NCI-H2227 treated with DMSO at 0.1 percent for 48 hours (cell line): ENCODE data around the gene SLC22A1.
"Not testable (repeated sequence)": the region's sequence is repeated elsewhere in the genome, so short reads cannot be mapped to it uniquely, and the experiment has no call there.

ENCODE experiments used
- DNase-seq: peaks from one replicate; lab custom pipeline; 2025; lab: John Stamatoyannopoulos, UW

SLC22A1 gene

DNA sequence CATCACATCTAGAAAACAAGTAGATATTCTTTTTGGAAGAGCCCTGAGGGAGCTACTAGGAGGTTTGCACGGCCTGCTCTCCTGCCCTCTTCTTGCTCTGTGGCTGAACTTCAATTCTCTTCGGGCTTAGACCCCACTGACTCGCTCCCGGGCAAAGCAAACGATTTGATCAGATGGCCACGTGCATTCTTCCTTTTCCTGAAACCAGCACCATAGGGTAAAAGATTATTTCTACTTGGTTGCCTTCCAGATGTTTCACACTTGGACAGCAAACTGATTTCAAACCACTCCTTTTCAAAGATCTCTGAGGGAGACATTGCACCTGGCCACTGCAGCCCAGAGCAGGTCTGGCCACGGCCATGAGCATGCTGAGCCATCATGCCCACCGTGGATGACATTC lies at the start of gene SLC22A1:
TSS of gene SLC22A1 (plus strand) at position 258 of the 400 bp plus-strand sequence. CDS start at position 379, 121 bp downstream.
- DNase-seq: no peak

DNA sequence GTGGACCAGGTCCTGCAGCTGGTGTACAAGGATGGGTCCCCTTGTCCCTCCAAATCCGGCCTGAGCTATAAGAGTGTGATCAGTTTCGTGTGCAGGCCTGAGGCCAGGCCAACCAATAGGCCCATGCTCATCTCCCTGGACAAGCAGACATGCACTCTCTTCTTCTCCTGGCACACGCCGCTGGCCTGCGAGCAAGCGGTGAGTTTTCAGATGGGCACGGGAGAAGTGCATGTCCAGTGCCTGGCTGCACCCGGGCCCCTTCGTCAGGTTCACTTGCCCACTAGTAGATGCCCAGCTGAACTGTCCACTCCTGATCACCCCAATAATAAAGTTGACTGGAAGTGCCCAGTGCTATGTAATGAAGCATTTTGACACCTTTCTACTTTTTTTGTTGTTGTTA lies 48.3 kb upstream of the SLC22A1 start:
- no peak for DNase-seq

DNA sequence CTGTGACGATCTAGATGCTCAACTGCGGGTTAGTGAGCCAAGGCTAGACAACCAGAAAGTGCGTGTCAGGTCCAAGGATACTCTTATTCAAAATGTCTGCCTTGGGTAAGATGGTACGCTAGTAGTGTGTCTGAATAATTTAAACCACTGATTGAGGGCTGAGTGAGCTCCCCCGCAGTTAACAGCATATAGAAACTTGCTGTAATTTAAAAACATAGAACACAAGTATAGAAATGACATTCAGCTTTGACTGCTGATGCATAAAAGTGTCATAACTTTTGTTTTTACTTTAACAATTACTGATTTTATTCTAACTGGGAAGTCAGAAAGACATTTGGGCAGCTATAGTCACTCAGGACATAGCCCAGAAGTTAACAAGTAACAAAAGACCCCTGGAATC lies 45.6 kb upstream of the SLC22A1 start:
- DNase-seq: no peak

DNA sequence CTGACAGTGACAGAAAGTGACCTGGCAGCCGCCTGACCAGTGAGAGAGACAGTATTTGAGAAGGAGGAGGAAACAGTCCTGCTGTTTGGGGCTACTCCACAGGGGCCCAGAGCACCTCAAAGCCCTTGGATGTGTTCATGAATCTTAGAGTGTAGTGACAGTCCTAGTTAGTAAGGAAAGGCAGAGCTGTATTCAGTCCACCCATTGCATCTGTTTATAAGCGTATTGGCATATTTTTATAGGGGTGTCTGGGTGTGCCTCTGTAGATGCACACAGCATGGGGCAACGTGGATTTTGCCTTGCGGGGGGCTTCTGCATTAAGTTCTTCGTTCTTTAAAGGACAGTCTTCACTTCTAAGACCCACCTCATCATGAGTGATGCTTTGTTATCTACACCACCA lies 44.6 kb upstream of the SLC22A1 start:
- DNase-seq: no peak

DNA sequence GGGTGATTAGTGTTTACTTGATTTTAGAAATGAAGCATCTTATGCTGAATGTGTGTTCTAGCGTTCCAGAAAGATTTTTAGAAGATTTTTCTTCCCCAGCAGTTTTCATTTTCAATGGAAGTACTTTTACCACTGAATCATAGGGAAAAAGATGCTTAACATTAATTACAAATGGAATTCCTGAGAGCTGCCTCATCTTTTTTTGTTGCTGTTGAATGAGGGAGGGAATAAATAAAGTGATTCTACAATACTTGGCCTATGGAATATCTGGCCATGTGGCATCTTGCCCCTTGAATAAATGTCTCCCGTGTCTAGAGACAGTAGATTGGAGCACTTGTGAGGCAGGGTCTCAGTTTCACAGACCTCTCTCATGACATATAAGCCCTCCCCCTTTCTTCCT lies 44.1 kb upstream of the SLC22A1 start:
- no peak for DNase-seq

DNA sequence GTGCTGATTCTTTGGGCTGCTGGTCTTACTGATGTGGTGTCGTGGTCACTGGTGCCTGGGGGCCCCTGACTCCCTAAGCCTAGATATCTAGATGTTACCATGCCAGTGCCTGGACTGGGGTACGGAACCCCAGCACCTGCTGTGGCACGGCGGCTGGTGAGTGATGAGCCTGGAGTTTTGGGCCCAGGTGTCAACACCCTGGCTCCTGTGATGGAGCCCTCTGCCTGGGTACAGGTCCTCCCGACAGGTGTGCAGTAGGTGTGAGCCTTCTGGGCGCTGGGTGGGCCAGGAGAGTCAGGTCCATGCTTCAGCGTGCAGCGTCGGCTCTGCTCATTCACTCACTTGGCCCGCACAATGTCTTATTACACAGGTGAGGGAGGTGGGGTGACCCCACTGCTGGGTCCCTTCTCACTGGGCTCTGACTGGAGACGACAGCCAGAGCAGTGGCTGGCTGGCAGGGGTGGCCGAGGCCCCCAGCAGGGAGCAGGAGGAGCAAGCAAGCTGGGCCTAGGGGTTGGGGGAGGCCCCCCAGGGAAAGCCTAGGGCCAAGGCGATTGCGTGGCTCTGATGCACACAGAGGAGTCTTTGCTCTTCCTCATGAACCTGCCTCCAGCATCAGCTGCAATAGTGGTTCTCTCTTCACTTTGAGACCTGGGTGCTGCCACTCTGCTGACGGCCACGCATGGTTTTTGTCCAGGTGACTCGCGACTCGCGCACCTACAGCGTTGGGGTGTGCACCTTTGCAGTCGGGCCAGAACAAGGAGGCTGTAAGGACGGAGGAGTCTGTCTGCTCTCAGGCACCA lies 42.5 kb upstream of the SLC22A1 start:
- DNase-seq: no peak

DNA sequence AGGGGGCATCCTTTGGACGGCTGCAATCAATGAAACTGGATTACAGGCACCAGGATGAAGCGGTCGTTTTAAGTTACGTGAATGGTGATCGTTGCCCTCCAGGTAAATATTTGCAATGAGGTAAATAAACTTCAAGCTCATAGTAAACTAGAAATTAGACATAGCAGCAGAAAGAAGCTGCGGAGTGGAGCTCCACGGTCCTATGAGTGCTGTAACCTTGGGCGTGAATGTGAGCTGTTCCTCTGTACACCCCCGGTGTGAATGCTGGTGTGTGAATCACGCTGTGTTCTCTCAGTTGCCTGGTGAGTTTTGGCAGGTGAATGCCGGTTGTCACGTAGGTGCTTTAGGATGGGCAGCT lies 42.0 kb upstream of the SLC22A1 start:
- no peak for DNase-seq

DNA sequence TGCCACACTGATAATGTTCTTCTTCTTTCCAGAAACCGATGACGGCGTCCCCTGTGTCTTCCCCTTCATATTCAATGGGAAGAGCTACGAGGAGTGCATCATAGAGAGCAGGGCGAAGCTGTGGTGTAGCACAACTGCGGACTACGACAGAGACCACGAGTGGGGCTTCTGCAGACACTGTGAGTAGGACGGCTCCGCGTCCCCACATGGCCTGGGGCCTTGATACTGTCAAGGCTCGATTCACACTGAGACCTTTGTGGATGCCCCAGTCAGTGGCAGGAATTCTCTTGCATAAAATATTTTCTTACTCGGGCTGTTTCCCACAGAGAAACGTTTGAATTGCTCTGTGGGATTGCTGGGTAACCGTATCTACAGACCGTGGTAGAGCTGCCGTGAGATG lies 41.5 kb upstream of the SLC22A1 start:
- DNase-seq: no peak

DNA sequence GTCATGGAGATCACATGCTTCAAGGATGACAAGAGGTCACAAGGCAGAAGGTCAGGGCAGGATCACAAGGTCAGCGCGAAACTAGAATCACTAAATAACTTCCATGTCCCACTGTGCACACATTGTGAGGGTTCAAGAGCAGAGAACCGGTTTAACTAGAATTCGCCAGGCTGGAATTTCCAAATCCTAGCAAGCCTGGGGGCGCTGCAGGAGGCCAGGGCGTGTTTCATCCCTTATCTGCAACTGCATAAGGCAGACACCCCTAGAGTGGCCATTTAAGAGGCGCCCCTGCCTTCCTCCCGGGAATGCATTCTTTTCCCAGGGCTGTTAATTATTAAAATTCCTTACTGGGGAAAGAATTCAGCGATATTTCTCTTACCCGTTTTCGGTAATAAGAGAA lies 40.2 kb upstream of the SLC22A1 start:
- no peak for DNase-seq

DNA sequence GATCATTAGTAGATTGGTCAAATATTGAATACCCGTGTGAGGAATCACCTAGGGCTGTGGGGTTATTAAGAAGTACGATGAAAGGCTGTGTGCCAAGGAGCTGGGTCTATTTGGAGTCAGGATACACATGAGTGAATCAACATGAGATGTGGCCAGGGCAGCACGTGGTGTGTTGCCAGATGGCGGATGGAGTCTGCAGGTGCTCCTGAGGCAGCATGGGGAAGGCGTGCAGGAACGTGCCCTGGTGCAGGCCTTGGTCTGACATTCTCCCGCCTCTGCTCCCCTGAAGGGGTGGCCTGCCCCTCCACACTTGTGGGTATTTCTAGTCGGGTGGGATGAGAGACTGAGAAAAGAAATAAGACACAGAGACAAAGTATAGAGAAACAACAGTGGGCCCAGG lies 39.0 kb upstream of the SLC22A1 start:
- no peak for DNase-seq

DNA sequence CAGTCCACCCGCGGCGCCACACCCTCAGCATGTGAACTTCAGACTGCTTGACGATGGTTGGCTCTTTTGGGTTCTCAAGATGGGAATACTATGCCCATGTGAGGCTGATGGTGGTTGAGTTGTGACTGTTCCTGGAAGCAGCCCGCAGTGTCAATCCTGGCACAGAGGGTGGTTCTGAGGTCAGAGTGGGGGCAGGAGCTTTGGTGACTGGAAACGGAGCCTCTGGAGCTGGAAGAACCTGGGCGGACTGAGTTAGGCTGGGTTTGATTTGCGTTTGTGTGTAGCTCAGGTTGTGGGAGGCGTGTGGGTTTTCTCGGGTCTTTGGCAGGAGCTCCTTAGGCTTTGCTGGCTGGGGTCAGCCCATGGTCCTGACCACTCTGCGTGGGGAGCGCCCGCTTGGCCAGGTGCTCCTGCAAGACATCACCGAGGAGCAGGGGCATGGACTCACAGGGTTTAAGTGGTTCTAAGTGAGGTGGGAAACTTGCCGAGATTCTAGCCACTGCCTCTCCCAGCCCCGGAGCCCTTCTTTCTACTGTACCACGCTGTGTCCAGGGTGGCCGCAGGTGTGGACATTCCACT lies 37.3 kb upstream of the SLC22A1 start:
- DNase-seq: no peak

DNA sequence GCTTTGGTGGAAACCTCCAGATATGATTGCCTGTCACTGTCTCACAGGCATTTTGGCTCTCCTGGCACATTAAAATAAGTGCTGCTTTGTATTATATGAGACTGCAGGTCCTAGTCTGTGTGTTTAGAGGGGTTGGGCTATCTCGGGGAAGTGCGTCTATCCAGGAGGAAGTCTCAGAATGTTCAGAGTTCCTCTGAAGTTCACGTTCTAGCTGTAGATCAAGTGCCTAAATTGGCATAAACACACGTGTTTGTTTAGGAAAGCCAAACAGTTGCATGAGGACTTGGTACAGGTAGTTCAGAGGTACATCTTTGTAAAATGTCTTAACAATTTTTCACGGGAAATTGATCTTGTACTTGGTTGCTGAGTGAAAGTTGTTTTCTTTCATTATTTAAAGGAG lies 36.4 kb upstream of the SLC22A1 start:
- DNase-seq: no peak

DNA sequence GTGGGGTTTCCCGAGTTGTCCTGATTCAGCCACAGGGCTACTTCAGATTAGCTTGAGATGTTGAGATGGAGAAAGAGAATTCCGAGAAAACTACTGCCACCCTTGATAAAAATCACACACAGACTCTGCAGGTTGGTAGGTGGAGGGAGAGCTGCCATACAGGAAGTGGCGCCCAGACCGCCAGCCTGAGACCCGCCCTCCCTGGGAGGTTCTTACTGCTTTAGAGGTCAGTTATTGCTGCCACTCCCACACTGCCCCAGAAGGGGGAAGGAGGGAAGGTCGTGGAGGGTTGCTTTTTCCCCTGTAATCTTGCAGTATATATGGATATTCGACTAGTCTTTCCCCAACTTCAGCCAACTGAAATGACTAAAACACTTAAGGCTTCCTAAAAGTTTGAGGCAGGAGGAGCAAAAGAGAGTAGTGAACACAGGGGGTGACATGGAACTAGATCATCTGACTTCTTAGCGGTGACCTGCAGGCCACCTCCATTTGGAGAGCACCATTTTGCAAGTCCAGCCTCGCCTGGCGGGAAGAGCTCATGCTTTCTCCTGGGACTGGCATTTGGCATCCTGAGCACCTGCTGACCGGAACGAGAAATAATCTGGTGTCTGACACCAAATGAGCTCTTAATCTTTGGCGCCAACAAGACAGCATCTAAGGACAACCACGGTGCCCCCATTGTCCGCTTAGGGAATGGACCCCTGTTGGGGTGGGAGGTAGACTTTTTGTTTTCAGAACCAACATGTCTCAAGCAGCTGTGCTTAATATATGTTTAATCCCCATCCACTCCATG lies 35.7 kb upstream of the SLC22A1 start:
- DNase-seq: no peak

DNA sequence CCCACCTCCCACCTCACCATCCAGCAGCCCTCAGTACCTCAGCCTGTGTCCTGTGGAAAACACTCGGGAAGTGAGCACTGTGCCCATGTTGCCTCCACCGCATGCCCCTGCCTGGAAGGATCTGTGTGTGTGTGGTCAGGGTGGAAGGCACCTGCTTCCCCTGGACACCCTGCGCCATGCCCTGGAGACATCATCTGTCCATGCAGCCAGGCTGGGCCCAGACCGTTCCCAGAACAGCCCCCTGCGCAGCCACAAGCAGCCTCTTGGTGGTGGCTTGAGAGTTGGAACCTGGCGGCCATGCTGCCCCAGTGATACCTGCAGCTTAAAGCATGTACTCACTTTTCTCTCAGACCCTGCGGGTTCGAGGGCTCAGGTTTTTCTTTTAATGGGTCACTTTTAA lies 34.9 kb upstream of the SLC22A1 start:
- no peak for DNase-seq

DNA sequence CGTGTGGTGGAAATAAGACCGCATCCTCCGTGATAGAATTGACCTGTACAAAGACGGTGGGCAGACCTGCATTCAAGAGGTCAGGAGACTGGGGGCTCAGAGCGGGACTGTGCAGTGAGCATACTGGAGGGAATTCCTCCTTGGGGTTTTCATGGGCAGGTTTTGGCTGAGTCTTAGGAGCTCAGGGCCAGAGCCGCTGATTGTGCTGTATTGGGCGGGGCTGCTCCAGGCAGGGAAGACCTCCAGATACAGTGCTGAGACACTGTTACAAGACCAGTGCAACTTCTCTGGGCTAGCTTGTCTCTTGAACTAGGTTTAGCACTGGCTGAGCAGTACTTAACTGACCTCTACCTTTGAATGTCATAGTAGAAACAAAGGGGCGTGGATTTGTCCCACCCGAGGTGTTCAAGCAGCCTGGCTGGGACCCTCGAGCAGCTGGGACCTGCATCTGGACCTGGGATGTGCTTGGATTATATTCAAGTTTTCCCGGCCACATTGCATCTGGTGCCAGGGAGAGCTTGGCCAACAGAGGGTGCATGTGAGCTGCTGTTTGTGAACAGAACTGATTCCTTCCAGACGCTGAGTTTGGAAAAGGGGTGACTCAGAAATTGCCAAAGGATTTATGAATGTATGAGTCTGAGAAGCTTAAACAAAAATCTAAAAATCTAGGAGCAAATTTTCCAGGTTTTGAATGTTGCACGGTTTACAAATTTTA lies 33.4 kb upstream of the SLC22A1 start:
- peak; percentile 1 for DNase-seq

DNA sequence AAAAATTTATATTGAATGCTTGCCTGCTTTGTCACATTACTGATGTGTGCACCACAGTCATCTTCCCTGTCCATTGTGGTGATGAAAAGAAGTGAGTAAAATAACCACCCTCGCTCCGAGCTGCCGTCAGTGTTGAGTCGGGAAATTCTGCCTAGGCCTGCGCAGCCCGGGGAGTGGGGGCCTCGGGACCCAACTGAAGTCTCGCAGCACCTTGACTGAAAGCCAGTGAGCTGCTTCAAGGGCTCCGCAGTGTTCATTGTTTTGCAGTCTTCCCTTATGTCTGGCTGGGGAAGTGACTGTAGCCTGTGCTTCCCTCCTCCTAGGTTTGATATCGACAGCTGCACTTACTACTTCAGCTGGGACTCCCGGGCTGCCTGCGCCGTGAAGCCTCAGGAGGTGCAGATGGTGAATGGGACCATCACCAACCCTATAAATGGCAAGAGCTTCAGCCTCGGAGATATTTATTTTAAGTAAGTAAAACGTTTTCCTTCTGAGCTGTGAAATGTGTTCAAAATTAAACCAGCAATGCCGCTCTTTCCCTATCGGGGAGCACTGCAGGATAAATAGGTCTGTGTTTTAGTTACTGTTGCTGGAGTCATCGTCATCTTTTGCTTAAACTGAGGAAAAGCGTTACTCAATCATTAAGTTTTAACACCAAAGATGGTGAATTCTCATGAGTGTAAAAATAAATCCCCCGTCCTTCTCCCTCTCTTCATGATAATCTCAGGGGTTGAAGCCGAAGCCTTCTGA lies 32.7 kb upstream of the SLC22A1 start:
- DNase-seq: no peak

DNA sequence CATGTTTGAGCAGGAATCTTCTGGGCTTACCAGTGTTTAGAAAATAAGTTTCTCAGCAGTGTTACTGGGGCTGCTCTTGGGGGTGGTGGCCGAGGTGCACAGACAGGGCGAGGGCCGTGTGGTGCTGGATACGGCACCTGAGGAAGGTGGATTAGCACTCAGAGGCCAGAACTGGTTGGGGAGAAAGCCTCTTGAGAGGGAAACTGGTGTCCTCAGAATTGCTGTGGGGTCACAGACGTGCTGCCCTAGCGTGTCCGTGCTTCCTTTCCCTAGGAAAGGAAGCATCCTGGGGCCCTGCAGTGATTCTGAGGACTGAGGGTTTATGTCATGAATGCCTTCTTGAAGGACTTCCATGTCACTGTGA lies 32.1 kb upstream of the SLC22A1 start:
- DNase-seq: no peak

DNA sequence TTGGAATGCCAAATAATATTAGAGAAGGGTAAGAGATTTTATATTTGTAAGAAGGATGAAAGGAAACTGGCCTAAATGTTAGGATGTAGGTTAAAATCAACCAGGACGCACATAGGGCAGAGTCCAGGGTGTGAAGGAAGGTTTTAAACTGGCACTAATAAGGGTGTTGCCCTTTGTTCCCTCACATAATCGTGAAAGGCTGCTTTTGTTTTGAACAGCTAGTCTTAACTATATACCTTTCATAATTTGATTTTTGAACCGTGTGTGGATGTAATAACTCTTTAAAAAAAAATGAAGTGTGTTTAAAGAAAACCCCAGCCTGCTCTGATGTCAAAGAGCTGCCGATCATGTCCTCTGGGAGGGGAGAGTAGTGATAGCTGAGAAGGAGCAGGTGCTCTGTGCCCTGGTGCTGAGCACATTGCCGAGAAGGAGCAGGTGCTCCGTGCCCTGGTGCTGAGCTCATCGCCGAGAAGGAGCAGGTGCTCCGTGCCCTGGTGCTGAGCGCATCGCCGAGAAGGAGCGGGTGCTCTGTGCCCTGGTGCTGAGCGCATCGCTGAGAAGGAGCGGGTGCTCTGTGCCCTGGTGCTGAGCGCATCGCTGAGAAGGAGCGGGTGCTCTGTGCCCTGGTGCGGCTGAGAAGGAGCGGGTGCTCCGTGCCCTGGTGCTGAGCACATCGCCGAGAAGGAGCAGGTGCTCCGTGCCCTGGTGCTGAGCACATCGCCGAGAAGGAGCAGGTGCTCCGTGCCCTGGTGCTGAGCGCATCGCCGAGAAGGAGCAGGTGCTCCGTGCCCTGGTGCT lies 31.0 kb upstream of the SLC22A1 start:
- DNase-seq: not testable (repeated sequence)

DNA sequence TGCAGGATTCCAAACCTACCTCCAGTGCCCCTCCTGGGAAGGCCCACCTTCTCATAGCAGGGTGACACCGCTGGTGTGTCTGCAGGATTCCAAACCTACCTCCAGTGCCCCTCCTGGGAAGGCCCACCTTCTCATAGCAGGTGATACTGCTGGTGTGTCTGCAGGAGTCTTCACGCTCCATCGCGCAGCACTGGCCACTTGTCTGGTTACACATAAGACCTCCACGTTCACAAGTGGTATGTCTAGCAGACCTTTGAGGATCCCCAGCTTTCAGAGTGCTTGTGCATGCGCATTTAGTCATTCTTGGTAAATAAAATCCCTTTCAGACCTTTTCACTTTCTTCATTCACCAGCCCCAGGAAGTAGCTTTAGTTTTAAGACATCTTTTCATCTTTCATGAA lies 29.4 kb upstream of the SLC22A1 start:
- DNase-seq: not testable (repeated sequence)

DNA sequence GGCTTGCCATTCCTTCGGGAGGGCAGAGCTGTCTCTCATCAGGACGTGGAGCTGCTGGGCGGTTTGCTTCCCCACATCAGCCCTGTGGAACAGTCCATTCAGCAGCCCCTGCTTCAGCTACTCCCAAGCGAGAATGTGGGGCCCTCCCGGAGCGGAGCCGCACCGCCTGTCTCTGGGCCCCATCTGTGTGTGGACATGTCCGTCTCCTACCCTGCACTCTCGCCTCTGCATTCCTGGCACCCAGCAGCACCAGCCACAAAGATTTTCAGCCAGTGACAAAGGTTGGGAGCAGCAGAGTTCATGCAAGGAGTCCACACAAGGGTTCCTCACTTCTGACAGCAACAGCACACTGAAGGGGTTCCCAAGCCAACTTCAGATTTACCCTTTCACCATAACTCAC lies 29.0 kb upstream of the SLC22A1 start:
- no peak for DNase-seq

DNA sequence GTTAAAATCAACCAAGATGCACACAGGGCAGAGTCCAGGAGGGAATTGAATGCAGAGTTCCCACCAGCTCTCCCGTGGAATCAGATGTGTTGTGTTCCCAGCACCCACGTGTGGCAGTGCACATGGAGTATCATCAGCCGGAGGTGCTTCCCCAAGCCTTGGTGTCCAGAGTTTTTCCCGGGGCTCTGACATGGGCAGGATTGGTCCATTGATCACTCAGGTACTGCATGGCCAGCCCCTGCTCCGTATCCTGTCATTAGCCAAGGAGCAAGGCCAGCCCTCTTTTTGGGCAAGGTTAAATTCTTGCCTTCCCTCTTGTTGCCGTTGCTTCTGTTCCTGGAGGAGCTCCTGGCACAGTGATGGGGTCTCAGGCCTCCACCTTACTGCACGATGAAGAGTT lies 28.6 kb upstream of the SLC22A1 start:
- no peak for DNase-seq
